HL-60/S4 treated with phorbol 12-myristate 13-acetate at 8.2 ng/mL for 4 days and 3 days (cell line): Measurements from ENCODE around the gene CEP83.
"Not testable (repeated sequence)": the region's sequence is repeated elsewhere in the genome, so short reads cannot be mapped to it uniquely, and the experiment has no call there.

Experiments
- in situ Hi-C: fragments of 300-500 bp; cut with MboI; formaldehyde crosslinking; loops from 2 replicates; pipeline ENCODE4 v1.15.0; 2022; ENCODE audit warnings: low sequenced_read_pairs

CEP83 gene

GRCh38 chr12:94435511-94435927 is 24.1 kb downstream of the CEP83 start:
- in situ Hi-C loops: no loop called here

GRCh38 chr12:94434171-94434570 is 25.5 kb downstream of the CEP83 start:
- in situ Hi-C loops: no loop called here

DNA sequence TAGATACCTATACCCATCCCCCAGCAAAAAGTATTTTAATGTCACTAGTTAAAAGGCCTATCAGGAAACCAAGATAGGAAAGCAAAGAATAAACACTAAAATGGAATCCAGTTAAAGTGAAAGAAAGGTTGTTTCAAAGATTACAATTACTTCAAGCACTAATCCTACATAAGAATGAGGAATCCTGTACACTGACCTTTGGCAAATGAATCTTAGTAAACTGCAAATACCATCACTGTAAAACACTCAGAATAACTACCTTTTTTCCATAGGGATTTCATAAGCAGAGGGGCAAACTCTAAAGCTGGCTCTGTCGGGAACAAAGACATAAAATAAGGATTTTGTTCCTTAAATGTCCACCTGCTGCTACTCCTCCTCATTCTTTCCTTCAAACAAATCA is 25.9 kb downstream of the CEP83 start:
- in situ Hi-C loops: no loop called here

- in situ Hi-C loops: no loop called here
These were observed 29.4 kb downstream of the CEP83 start for GRCh38 chr12:94430304-94430703.

DNA sequence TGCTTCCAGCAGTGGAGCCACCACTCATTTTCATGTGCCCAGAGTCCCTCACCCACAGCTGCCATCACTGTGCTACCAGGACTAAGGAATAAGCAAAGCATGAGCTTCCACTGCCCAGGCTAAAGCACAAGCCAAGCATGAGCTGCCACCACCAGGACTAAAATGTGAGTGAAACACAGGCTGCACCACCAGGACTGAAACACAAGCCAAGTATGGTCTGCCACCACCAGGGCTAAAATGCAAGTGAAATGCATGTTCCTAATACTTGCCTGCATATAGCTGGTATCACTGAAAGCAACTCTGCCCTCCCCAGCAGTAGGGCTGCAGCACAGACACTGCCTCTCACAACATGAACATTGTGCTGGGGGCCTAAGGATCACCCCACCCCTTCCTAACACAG is 30.0 kb downstream of the CEP83 start:
- in situ Hi-C loops: no loop called here

- in situ Hi-C loops: no loop called here
These were observed 30.5 kb downstream of the CEP83 start for GRCh38 chr12:94429191-94429590.

DNA sequence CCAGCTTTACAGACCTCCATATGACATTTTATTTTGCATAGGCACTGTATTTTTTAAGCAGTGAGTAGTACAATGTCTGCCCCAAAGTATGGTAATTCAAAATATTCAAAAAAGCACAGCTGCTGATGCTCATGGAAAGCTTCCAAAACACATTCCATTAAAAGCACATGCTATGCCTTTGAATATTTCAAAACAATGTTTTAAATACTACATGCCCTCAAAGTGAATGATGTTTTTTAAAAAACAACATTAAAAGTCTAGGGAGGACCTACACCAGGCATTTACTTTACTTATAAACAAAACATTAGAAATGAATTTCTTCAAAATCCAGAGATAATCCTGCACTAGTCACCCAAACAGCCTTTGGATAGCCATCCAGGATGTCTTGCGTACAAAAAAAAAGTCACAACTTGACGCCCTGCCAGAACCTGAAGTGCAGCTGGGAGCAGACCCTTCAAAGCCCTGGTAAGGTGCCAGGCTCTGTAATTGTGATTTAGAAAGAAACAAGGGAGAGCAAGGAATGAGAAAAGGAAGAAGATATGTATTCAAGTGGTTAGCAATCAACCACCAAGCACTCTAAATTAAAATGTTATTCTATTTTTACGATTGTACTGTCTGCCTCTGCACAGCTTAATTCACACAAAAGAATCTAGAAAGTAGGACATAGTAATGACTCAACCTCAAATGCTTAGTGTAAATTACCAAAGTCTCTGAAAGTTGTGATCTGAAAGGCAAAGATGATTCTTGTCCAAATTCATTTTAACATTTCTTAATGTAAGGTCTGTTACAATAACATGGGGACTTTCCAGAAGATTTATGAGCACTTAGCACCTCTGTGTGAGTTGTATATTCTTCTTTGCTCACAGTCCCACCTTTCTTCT is 31.9 kb downstream of the CEP83 start:
- in situ Hi-C loops: no loop called here

DNA sequence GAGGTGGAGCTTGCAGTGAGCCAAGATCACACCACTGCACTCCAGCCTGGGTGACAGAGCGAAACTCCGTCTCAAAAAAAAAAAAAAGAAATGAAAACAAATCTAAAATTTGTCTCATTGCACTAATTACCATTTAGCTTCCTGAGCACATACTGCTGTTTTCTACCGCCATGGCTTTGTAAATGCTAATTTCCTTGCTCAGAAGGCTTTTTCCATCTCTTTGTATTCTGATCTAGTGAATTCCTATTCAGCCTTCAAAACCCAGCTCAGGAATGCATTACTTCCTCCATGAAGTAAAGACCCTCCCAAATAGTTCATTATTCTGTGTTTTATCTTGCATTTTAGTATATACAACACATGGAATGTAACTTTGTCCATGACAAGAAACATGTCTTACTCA is 33.6 kb downstream of the CEP83 start:
- in situ Hi-C loops: no loop called here

GRCh38 chr12:94424830-94425229 is 34.8 kb downstream of the CEP83 start:
- in situ Hi-C loops: not testable (repeated sequence)

- in situ Hi-C loops: no loop called here
These were observed 37.6 kb downstream of the CEP83 start for GRCh38 chr12:94421868-94422740.

GRCh38 chr12:94418517-94418916 is 41.1 kb downstream of the CEP83 start:
- in situ Hi-C loops: no loop called here

DNA sequence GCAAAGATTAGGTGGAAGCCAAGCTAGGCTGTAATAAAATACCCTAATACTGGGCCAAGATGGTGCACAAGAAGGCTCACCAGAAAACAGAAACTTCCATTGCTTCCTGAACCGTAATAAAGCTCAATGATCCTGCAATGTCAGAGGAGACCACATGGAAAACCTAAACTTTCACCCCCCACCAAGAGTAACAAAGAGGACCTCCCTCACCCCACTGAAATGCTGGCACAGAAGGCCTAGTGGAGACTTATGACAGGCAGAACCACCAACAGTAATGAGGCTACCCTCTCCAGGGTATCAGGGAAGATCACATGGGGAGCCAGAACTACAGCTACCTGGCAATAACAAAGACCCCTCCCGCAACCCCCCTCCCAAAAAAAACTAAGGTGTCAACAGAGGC is 43.1 kb downstream of the CEP83 start:
- in situ Hi-C loops: no loop called here

- in situ Hi-C loops: no loop called here
These were observed 44.6 kb downstream of the CEP83 start for GRCh38 chr12:94415066-94415465.

DNA sequence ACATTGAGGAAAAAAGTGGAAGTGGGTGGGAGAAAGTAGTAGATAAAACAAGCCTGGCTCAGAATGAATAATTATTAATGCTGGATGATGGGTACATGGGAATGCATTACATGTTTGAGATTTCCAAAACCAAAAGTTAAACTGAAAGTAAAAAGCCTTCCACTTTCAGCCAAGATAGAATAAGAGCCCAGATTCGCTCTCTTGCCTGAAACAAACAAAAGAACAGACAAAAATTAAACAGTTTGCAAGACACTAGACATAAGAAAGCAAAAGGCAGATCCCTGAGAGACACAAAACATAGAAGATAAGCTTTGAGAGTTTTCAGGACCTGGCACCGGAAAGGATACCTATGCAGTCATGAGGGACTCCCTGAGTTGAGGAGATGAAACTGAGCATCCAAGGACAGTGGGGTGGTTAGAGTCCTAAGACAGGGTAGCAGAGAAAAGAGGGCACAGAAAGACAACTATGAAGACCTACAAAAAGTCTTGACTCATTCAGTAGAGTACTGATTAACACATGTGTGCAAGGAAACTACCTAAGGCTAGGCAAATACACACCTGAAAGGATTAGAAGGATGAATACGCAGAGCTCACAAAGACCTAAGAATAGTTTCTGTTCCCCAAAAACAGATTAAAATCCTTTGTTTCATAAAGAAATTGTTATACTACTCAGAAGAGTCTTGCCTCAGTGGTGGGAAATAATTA is 54.1 kb downstream of the CEP83 start:
- in situ Hi-C loops: no loop called here

- in situ Hi-C loops: no loop called here
These were observed 54.8 kb downstream of the CEP83 start for GRCh38 chr12:94404854-94405253.

DNA sequence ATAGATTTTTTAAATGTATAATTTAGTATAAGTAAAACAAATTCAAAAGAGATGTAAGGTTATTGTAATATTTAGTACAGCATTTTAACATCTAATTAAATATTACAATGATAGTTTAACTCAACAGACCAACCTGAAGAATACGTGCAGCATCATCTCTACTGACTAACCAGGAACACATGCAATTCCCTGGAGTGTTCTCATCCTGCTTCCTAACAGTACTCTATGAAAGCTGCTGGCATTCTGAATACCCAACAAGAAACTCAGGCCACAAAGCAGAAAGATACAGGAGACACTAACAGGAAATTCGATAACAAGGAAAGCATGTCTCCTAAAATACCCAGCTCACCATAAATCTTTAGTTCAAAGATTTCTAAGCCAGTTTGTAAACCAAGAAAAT is 58.3 kb downstream of the CEP83 start:
- in situ Hi-C loops: no loop called here

GRCh38 chr12:94398685-94399084 is 61.0 kb downstream of the CEP83 start:
- in situ Hi-C loops: not testable (repeated sequence)

- in situ Hi-C loops: no loop called here
These were observed 62.3 kb downstream of the CEP83 start for GRCh38 chr12:94397401-94397800.

- in situ Hi-C loops: not testable (repeated sequence)
These were observed 63.7 kb downstream of the CEP83 start for GRCh38 chr12:94396014-94396413.

GRCh38 chr12:94390130-94390485 is 69.6 kb downstream of the CEP83 start:
- in situ Hi-C loops: no loop called here

GRCh38 chr12:94389482-94390129 is 70.1 kb downstream of the CEP83 start:
- in situ Hi-C loops: not testable (repeated sequence)
